GM18907 (cell line): ENCODE measurements around the gene C10orf67.
"Not testable (repeated sequence)": the region's sequence is repeated elsewhere in the genome, so short reads cannot be mapped to it uniquely, and the experiment has no call there.

Experiments used
- ATAC-seq: cut with Tn5 transposase; IDR thresholded peaks from one replicate; pipeline ENCODE4 v1.9.1; 2021; ENCODE audit warnings: mild to moderate bottlenecking, moderate library complexity; ENCODE audit not compliant: unreplicated experiment

C10orf67 gene

DNA sequence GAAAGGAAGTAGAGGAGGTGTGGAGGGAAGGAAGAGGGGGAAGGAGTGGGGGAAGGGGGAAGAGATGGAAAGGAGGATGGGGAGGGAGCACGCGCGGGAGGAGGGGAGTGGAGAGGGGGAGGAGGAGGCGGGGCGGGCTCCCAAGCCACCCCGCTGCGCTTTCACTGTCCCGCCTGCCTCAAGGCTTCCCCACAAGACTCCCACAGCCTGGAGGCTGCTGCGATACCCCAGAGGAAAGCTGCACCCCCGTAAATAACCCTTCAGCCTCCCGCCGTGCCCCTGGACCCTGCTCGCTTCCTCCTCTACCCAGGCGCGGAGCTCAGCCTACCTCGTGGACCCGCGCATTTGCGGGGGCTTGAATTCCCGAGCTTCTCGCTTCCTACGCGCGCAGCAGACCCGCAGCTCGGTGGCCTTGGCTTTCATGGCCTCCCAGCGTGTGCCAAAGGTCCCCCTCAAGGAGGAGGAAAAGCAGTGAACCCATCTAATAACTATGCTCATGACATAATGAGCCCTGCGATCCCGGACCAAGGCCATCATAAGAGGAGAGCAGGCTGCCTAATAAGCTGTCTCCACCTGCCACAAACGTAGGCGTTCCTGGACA is at the start of gene C10orf67:
Gene C10orf67, minus strand, starts transcription at position 557 of the 601 bp plus-strand sequence. Its CDS starts 23 bp downstream, at position 534.
- peak; percentile 45 for ATAC-seq

DNA sequence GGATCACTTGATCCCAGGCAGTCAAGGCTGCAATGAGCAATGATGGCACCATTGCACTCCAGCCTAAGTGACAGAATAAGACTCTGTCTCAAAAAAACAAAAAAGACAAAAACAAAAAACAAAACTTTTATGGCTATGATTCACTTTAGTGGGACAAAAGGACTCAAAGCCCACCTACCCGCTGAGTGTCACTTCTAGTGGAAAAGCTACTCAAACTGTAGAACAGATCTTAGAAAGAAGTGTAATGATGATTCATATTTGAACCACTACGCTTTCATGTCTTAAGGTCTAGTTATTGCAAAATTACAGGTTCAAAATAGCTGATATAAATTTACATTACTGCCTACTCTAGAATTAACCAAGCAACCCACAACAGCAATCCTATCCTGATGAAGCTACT is 47.2 kb upstream of the C10orf67 start:
- no peak for ATAC-seq

DNA sequence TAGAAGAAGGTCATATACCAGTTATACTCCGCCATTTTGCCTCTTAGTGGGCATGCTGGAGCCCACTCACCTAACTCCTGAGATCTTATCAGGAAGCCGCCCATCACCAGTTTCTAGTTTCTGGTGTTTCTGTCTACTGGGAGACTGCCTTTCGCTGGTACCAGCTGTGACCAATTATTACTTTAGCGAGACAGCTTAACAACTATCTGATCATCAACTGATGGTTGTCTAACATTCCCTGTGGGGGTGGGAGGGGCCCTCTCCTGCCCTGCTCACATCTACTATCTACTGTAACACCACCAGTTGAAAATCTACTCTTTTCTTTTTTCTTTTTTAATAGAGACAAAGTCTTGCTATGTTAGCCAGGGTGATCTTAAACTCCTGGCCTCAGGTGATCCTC is 46.2 kb upstream of the C10orf67 start:
- ATAC-seq: no peak

DNA sequence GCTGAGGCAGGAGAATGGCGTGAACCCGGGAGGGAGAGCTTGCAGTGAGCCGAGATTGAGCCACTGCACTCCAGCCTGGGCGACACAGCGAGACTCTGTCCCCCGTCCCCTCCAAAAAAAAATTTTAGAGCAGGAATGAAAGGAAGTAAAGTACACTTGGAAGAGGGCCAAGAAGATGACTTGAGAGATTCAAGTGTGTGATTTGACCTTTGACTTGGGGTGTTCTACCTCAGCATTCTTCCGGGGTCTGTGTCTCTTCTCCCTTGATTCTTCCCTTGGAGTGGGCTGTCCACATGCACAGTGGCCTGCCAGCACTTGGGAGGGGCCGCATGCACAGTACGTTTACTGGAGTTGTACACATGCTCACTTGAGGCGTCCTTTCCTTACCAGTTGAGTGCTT is 45.8 kb upstream of the C10orf67 start:
- not testable (repeated sequence) for ATAC-seq

DNA sequence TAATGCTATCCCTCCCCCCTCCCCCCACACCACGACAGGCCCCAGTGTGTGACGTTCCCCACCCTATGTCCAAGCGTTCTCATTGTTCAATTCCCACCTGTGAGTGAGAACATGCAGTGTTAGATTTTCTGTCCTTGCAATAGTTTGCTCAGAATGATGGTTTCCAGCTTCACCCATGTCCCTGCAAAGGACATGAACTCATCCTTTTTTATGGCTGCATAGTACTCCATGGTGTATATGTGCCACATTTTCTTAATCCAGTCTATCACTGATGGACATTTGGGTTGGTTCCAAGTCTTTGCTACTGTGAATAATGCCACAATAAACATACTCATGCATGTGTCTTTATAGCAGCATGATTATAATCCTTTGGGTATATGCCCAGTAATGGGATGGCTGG is 42.9 kb upstream of the C10orf67 start:
- not testable (repeated sequence) for ATAC-seq

DNA sequence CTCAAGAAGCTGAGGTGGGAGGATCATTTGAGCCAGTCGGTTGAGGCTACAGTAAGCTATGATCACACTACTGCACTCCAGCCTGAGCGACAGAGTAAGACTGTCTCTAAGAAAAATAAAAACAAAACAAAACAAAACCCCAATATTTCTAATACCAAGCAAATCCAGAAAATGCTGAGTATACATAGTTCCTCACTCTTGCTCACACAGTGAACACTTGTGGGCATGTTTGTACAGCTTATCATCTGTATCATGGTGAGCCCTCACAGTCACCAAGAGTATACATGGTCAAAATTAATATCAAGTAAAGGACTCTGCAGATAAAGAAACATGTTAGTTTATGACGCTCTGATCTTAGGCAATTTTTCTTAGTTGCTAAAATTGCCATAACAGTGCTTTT is 41.5 kb upstream of the C10orf67 start:
- ATAC-seq: no peak

DNA sequence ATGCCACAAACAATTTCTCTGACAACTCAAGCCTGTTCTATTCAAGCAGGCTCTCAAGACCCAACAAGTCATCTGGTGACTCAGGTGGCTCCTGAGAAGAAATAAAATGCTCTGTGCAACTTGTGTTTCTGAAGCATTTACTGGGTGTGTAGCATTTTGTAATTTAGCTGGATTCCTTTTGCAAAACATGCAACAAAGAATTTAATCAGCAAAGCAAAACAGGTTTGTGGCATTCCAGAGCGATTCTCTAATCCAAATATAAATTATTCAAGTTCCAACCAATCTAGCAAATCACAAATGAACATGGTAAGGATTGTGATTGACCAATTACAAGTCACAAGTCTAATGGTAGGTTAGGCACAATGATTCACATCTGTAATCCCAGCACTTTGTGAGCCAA is 39.8 kb upstream of the C10orf67 start:
- ATAC-seq: no peak

DNA sequence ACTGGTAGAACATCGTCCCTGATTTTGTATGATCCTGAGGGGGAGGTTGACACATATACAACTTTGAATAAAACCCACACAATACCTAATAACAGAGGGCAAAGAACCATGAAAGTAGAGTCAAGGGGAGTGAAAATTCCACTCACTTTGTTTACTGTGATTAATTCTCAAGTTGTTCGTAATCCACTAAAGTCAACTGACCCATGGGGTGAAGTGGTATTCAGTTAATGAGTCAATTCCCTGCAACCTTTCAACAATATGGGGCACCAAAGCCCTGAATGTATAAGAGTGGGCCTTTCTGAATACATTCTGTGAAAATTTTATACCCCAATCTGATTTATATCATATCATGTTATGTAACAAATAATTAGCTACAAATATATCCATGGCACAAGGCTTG is 39.0 kb upstream of the C10orf67 start:
- ATAC-seq: no peak

DNA sequence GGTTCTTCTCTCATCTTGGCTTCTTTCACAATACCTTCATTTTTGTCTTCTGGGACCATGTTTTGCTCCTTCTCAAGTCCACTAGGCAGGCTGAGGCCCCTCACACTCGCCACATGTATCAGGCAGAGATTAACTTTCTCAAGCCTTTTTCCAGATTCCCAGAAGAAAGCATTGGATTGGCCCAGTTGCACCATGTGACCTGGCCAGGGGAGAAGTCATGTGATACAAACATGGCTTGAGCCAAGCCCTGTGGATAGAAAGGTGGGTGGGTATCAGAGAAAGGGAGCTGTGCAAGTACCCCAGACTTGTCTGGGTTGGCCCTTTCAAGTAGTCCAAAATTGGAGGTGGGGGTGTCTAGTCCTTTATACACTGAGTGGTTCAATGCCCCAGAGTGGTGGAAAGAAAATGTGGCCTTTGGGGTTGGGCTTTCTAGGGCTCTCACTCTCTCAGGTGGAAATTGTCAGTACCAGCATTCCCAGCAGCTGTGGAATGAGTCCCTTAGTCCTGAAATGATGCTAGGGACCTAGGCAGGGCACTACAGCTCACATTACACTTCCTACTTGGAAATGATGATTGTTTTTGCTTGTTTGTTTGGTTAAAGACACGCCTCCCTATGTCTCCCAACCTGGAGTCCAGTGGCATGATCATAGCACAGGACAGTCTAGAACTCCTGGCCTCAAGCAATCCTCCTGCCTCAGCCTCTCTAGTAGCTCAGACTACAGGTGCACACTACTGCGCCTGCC is 36.9 kb upstream of the C10orf67 start:
- no peak for ATAC-seq

DNA sequence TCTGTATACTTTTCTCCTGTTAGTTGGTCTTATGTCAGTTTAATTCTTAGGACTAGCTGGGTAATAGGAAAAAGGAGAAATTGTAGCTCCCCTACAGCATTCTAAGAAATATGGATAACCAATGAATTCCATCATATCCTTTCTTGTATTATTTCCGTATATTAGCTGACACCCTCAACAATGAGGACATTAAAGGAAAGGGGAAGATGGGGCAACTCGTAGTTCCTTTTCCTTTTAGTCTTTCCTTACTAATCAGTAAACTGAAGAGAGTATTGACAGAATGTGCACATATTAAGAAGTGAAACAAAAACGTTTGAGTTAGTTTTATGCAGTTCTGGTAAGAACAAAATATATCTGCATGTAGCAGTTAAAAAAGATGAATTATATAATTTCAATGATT is 35.1 kb upstream of the C10orf67 start:
- ATAC-seq: no peak

DNA sequence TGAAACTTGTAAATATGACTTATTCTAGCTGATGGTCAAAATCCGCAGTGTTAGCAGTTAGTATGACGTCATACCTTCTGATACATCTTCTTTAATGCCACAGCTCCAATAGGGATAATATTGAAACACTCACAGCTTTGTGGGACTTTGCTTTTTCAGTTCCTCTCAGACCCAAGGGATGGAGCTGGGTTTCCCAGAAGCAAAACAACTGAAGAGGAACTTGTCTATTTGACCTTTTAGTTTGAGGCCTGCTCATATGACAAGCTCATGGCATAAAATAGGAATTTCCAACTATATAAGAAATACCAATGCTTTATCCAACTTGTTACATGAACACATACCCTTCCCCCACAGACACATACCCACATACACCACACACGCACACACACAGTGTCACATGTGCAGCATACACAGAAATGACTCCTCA is 31.6 kb upstream of the C10orf67 start:
- no peak for ATAC-seq

DNA sequence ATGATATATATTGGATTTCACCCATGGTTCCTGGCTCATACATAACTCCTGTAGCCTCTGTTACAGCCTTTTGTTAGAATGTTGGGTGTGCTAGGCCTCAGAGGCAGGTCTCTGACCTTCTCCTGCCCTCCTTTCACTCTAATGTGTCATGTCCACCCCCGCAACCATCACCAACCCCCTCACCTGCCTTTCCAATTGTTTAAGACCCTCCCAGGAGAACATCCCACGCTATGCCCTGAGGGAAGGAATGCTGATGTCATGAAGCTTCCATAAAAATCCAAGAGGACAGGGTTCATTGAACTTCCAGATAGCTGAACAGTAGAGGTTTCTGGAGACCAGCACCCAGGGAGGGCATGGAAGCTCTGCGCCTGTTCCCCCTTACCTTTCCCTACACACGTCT is 30.8 kb upstream of the C10orf67 start:
- ATAC-seq: no peak

DNA sequence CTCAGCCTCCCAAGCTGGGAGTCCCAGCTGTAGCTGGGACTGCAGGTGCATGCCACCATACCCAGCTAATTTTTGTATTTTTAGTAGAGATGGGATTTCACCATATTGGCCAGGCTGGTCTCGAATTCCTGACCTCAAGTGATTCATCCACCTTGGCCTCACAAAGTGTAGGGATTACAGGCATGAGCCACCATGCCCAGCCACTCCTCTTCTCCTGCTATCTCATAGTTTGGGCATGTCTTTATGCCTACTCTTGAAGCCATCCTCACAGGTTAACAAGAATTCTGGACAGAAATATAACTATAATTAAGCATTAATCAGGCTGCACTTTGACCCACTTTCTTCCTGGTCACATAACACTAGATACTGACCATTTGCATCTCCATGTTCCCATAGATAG is 28.6 kb upstream of the C10orf67 start:
- no peak for ATAC-seq

DNA sequence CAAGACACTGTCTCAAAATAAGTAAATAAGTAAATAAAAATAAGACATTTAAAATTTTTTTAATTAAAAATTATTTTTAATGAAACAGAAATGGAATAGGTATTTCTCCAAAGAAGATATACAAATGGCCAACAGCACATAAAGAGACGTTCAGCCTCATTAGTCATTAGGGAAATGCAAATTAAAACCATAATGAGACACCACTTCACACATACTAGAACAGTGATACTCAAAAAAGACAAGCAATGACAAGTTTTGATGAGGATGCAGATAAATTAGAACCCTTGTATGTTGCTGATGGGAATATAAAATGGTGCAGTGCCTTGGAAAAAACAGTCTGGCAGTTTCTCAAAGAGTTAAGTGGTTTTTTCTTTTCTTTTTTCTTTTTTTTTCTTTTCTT is 26.5 kb upstream of the C10orf67 start:
- no peak for ATAC-seq

DNA sequence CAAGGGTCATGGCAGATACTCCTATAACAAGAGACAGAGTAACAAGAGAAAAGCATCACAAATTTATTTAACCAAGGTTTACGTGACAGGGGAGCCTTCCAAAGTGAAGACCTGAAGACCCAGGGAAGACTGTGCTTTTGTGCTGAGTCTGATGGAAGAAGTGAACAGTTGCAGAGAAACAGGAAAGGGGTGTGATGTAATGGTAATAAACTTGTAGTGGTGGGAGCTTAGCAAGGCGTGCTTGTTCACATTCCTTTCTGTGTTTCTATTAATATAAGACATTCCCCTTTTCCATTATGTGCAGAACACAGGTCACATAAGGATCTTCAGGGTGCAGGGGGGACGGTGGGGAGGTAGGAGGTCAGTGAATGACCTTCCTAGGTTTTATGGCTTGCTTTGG is 25.5 kb upstream of the C10orf67 start:
- no peak for ATAC-seq

DNA sequence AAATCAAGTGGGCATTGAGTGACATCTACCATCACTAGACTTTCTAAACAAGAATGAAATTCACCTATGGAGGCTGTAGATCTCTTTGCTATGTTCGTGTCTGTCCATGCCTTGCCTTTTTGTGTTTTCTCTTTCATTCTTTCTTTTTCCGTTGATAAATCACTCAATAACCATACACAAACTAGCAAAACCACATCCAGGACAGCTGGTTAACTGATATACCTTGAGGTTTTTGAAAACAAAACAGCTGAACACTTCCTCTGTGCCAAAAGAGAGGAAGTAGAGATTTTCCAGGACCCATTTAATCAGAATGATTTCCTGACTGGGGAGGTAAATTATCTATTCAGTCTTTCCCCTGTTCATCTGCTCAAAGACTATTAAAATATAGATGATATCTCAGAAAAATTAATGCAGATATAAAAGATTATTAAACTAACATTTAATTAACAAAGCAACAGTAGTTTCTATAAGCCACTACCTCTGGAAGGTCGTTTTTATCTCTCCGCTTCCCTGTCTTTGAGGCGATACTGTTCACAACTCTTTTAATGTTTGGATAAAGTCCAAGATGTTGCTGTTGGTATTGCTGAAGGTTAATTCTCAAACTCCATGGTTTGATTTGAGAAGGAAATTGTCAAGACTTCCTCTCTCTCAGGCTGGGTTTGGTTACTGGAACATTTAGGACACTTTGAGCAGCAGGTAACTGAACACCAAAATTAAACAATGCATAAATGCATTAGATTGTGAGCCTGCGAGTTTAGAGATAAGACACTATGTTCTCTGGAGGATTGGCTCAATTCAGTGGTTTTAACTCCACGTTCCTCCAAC is 24.4 kb upstream of the C10orf67 start:
- ATAC-seq: peak; percentile 75

DNA sequence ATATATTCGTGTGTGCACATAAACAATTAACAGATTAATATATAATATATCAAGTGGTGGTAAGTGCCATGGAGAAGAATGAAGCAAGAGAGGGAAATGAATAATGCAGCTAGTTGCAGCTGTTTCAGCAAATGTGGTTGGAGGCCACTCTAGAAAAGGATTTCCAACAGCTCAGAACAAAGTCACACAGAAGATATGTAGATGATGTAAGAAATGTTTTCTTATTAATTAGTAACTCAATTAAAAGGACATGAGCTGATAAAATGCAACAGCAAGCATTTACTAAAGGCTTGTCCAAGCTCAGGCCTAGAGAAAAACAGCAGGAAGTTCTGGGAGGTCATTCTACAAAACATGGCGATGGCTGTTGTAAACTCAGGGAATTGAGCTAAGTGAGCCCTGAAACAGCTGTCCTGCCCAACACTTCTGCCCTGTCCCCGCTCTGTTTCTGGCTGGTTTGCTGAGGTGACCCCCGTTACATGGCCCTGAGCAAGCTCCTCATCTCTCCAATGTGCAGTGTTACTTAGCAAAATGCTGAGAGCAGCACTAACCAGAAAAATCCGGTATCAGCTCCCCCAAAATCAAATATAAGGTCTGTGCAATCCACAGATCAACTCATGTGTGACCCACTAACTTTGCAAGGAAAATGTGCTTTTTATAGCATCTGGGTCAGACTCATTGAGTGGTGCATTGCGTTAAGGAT is 23.4 kb upstream of the C10orf67 start:
- ATAC-seq: peak; percentile 25

DNA sequence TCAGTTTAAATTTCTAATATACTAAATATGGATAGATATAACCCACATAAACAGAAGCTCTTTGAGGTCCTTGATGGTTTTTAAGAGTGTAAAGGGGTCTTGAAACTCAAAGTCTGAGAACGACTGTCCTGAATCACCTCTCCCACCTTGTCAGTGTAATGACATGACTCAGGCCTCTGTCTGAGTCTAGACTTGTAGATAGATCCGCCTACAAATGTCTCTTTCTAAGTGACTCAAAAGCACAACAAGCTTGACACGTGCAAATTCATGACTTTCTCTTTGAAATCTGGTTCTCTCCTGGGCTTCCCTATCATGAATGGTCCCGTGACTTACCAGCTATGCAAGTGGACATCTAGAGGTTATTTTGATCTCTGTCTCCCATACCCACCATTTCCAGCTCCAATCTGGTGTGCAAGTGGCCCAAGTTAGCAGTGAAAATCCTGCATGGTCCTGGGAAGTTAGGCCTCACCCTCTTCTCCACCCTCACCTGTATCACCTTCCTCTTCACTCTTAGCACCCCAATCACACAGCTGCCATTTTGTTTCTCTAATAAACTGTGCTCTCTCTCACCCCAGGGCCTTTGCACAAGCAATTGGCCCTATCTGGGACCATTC is 20.9 kb upstream of the C10orf67 start:
- ATAC-seq: peak; percentile 24

DNA sequence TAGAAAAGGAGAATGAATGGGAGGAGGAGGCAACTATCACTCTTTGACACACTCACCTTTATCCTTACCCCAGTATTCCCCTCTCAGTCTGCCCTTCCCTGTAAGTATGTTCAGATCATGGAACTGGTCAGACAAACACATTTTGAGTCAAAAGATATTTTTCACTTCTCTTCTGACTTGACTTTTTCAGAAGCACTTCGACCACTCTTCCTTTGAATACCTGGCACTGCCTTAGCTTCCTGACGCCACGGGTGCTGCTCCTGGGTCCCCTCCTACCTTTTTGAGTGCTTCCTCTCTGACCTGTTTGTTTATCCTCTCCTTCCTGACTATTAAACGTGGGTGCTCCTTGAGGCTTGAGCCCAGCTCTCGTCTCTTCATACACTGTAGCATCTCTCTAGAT is 19.8 kb upstream of the C10orf67 start:
- ATAC-seq: no peak

DNA sequence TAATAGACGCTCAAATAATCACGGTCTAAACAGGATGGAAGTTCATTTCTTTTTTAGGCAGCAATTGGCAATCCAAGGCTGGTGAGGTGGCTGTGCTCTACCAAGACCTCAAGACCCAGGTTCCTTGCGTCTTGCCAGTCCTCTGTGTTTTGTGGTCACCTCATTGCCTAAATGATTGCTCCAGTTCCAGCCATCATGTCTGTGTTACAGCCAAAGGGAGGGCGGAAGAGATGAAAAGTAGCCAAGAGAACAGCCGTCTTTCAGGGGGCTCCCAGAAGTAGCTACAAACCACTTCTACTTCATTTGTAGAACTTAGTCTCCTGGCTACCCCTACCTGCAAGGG is 19.2 kb upstream of the C10orf67 start:
- no peak for ATAC-seq
